CD1c-positive myeloid dendritic cell (primary cell): ENCODE results near the gene GATA5.

Source experiments
- DNase-seq: peaks from one replicate; pipeline ENCODE4 v3.0.0-alpha.2; 2016; ENCODE audit errors: extremely low spot score

The GATA5 gene

GRCh38 chr20:62487561-62488354 lies 12.0 kb upstream of the GATA5 start:
- no peak for DNase-seq

GRCh38 chr20:62487118-62487517 lies 11.3 kb upstream of the GATA5 start:
- DNase-seq = no peak

- no peak for DNase-seq
Measured at GRCh38 chr20:62486484-62486883, 10.7 kb upstream of the GATA5 start.

- no peak for DNase-seq
Measured at GRCh38 chr20:62485701-62486089, 9.9 kb upstream of the GATA5 start.

GRCh38 chr20:62485062-62485700 lies 9.4 kb upstream of the GATA5 start:
- DNase-seq = no peak

GRCh38 chr20:62484478-62484877 lies 8.7 kb upstream of the GATA5 start:
- DNase-seq = no peak

GRCh38 chr20:62483613-62484458 lies 8.0 kb upstream of the GATA5 start:
- no peak for DNase-seq

GRCh38 chr20:62482974-62483373 lies 7.2 kb upstream of the GATA5 start:
- no peak for DNase-seq

GRCh38 chr20:62482146-62482809 lies 6.5 kb upstream of the GATA5 start:
- DNase-seq = no peak

- no peak for DNase-seq
Measured at GRCh38 chr20:62481425-62482145, 5.8 kb upstream of the GATA5 start.

GRCh38 chr20:62480318-62480717 lies 4.5 kb upstream of the GATA5 start:
- DNase-seq = no peak

GRCh38 chr20:62479656-62480055 lies 3.9 kb upstream of the GATA5 start:
- no peak for DNase-seq

GRCh38 chr20:62479156-62479555 lies 3.4 kb upstream of the GATA5 start:
- no peak for DNase-seq

- DNase-seq = no peak
Measured at GRCh38 chr20:62477669-62478455, 2.1 kb upstream of the GATA5 start.

GRCh38 chr20:62476056-62476838 lies 452 bp upstream of the GATA5 start:
- DNase-seq = no peak

GRCh38 chr20:62475027-62475771 lies 596 bp downstream of the GATA5 start:
- DNase-seq = no peak

GRCh38 chr20:62474604-62475026 lies 1.2 kb downstream of the GATA5 start:
- DNase-seq = no peak

GRCh38 chr20:62473717-62474603 lies 1.8 kb downstream of the GATA5 start:
- no peak for DNase-seq
